HEK293 (cell line): Measurements from ENCODE around the gene GATA2.
A peak's percentile ranks its signal among the peaks of the same experiment; 100 is the strongest.

Source experiments
- BCL6B ChIP-seq: fragments of 450-650 bp; formaldehyde crosslinking; IDR thresholded peaks from 2 replicates; pipeline ENCODE4 v1.5.1; 2017; ENCODE audit warnings: missing biosample characterization, missing genetic modification characterization
- GFI1B ChIP-seq: fragments of 450-650 bp; formaldehyde crosslinking; IDR thresholded peaks from 2 replicates; pipeline ENCODE4 v1.5.1; 2016; ENCODE audit warnings: missing biosample characterization, missing genetic modification characterization
- KLF17 ChIP-seq: fragments of 450-650 bp; formaldehyde crosslinking; IDR thresholded peaks from 2 replicates; pipeline ENCODE4 v1.5.1; 2016; ENCODE audit warnings: missing biosample characterization, missing genetic modification characterization
- MZF1 ChIP-seq: fragments of 450-650 bp; formaldehyde crosslinking; IDR thresholded peaks from 2 replicates; pipeline ENCODE4 v1.5.1; 2017; ENCODE audit warnings: missing biosample characterization, missing genetic modification characterization, borderline replicate concordance
- SALL2 ChIP-seq: fragments of 450-650 bp; formaldehyde crosslinking; IDR thresholded peaks from 2 replicates; pipeline ENCODE4 v1.5.0; 2017; ENCODE audit warnings: missing biosample characterization, mild to moderate bottlenecking, missing genetic modification characterization, borderline replicate concordance
- SP7 ChIP-seq: fragments of 450-650 bp; formaldehyde crosslinking; IDR thresholded peaks from 2 replicates; pipeline ENCODE4 v1.5.1; 2016; ENCODE audit warnings: missing biosample characterization, missing genetic modification characterization
- ZBTB17 ChIP-seq: fragments of 450-650 bp; formaldehyde crosslinking; IDR thresholded peaks from 2 replicates; pipeline ENCODE4 v1.5.1; 2016; ENCODE audit warnings: missing biosample characterization, missing genetic modification characterization
- ZBTB20 ChIP-seq: fragments of 450-650 bp; formaldehyde crosslinking; IDR thresholded peaks from 2 replicates; pipeline ENCODE4 v1.5.1; 2016; ENCODE audit warnings: missing biosample characterization, missing genetic modification characterization
- ZBTB49 ChIP-seq: fragments of 450-650 bp; formaldehyde crosslinking; IDR thresholded peaks from 2 replicates; pipeline ENCODE4 v1.5.1; 2016; ENCODE audit warnings: missing biosample characterization, missing genetic modification characterization, low read depth
- ZBTB7A ChIP-seq: fragments of 450-650 bp; formaldehyde crosslinking; IDR thresholded peaks from 2 replicates; pipeline ENCODE4 v1.5.1; 2016; ENCODE audit warnings: low read depth, missing biosample characterization, missing genetic modification characterization
- ZBTB8A ChIP-seq: fragments of 450-650 bp; formaldehyde crosslinking; IDR thresholded peaks from 2 replicates; pipeline ENCODE4 v1.5.1; 2016; ENCODE audit warnings: missing biosample characterization, missing genetic modification characterization
- ZNF121 ChIP-seq: fragments of 450-650 bp; formaldehyde crosslinking; IDR thresholded peaks from 2 replicates; pipeline ENCODE4 v1.5.1; 2016; ENCODE audit warnings: missing biosample characterization, missing genetic modification characterization
- ZNF211 ChIP-seq: fragments of 450-650 bp; formaldehyde crosslinking; IDR thresholded peaks from 2 replicates; pipeline ENCODE4 v1.5.1; 2016; ENCODE audit warnings: low read depth, missing biosample characterization, missing genetic modification characterization
- ZNF366 ChIP-seq: fragments of 450-650 bp; formaldehyde crosslinking; conservative IDR thresholded peaks from 2 replicates; pipeline ENCODE4 v1.5.1; 2016; ENCODE audit warnings: missing biosample characterization, missing genetic modification characterization
- ZNF394 ChIP-seq: fragments of 450-650 bp; formaldehyde crosslinking; IDR thresholded peaks from 2 replicates; pipeline ENCODE4 v1.5.1; 2016; ENCODE audit warnings: missing biosample characterization, missing genetic modification characterization, mild to moderate bottlenecking, moderate library complexity, borderline replicate concordance
- ZNF423 ChIP-seq: fragments of 450-650 bp; formaldehyde crosslinking; IDR thresholded peaks from 2 replicates; pipeline ENCODE4 v1.5.1; 2016; ENCODE audit warnings: missing biosample characterization, missing genetic modification characterization
- ZNF510 ChIP-seq: fragments of 450-650 bp; formaldehyde crosslinking; IDR thresholded peaks from 2 replicates; pipeline ENCODE4 v1.5.1; 2018; ENCODE audit warnings: mild to moderate bottlenecking, missing genetic modification characterization, missing biosample characterization; ENCODE audit not compliant: insufficient replicate concordance
- ZNF561 ChIP-seq: fragments of 450-650 bp; IDR thresholded peaks from 2 replicates; pipeline ENCODE4 v1.5.1; 2018; ENCODE audit warnings: missing biosample characterization, missing genetic modification characterization, borderline replicate concordance
- ZNF660 ChIP-seq: fragments of 450-650 bp; IDR thresholded peaks from 2 replicates; pipeline ENCODE4 v1.5.1; 2018; ENCODE audit warnings: missing biosample characterization, mild to moderate bottlenecking, missing genetic modification characterization
- ZNF837 ChIP-seq: fragments of 450-650 bp; formaldehyde crosslinking; IDR thresholded peaks from 2 replicates; pipeline ENCODE4 v1.5.1; 2016; ENCODE audit warnings: missing biosample characterization, missing genetic modification characterization
- TF ChIP-seq, protein P1 (sequence below): fragments of 450-650 bp; formaldehyde crosslinking; IDR thresholded peaks from 2 replicates; pipeline ENCODE4 v1.5.1; 2016; ENCODE audit warnings: missing biosample characterization, missing genetic modification characterization
- TF ChIP-seq, protein P2 (sequence below): fragments of 450-650 bp; formaldehyde crosslinking; IDR thresholded peaks from 2 replicates; pipeline ENCODE4 v1.5.1; 2017; ENCODE audit warnings: missing biosample characterization, missing genetic modification characterization
- TF ChIP-seq, protein P3 (sequence below): fragments of 450-650 bp; formaldehyde crosslinking; IDR thresholded peaks from 2 replicates; pipeline ENCODE4 v1.5.1; 2016; ENCODE audit warnings: missing biosample characterization, missing genetic modification characterization
- TF ChIP-seq, protein P4 (sequence below): fragments of 450-650 bp; formaldehyde crosslinking; IDR thresholded peaks from 2 replicates; pipeline ENCODE4 v1.5.1; 2016; ENCODE audit warnings: missing biosample characterization, missing genetic modification characterization

GATA2 gene

GRCh38 chr3:128489927-128490649, 2.9 kb downstream of the GATA2 start (continued):
- TF ChIP-seq, protein P1, sequence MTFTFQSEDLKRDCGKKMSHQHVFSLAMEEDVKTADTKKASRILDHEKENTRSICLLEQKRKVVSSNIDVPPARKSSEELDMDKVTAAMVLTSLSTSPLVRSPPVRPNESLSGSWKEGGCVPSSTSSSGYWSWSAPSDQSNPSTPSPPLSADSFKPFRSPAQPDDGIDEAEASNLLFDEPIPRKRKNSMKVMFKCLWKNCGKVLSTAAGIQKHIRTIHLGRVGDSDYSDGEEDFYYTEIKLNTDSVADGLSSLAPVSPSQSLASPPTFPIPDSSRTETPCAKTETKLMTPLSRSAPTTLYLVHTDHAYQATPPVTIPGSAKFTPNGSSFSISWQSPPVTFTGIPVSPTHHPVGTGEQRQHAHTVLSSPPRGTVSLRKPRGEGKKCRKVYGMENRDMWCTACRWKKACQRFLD (tag by site-specific recombination): no peak
- TF ChIP-seq MZF1 (tag by site-specific recombination) (peak; percentile 39; the same call in 1 of the 2 replicates), ZNF211 (tag by site-specific recombination) (no peak), KLF17 (tag by site-specific recombination) (no peak), SALL2 (tag by site-specific recombination) (no peak), ZBTB8A (tag by site-specific recombination) (peak; percentile 36), ZNF394 (tag by site-specific recombination) (peak; percentile 30; the same call in 1 of the 2 replicates), ZBTB49 (tag by site-specific recombination) (no peak), BCL6B (tag by site-specific recombination) (no peak), ZNF660 (tag by site-specific recombination) (no peak), ZBTB17 (peak; percentile 72), ZNF837 (no peak), ZNF561 (tag by site-specific recombination) (no peak), ZNF423 (tag by site-specific recombination) (0 out of 2 replicates have a peak, but pooled peaks have one; percentile 9), ZBTB20 (tag by site-specific recombination) (peak; percentile 42; the same call in 1 of the 2 replicates), ZNF510 (no peak), ZNF366 (tag by site-specific recombination) (0 out of 2 replicates have a peak, but pooled peaks have one; percentile 8), ZNF121 (tag by site-specific recombination) (no peak), SP7 (tag by site-specific recombination) (no peak), GFI1B (tag by site-specific recombination) (no peak), ZBTB7A (no peak)
- TF ChIP-seq, protein P2, sequence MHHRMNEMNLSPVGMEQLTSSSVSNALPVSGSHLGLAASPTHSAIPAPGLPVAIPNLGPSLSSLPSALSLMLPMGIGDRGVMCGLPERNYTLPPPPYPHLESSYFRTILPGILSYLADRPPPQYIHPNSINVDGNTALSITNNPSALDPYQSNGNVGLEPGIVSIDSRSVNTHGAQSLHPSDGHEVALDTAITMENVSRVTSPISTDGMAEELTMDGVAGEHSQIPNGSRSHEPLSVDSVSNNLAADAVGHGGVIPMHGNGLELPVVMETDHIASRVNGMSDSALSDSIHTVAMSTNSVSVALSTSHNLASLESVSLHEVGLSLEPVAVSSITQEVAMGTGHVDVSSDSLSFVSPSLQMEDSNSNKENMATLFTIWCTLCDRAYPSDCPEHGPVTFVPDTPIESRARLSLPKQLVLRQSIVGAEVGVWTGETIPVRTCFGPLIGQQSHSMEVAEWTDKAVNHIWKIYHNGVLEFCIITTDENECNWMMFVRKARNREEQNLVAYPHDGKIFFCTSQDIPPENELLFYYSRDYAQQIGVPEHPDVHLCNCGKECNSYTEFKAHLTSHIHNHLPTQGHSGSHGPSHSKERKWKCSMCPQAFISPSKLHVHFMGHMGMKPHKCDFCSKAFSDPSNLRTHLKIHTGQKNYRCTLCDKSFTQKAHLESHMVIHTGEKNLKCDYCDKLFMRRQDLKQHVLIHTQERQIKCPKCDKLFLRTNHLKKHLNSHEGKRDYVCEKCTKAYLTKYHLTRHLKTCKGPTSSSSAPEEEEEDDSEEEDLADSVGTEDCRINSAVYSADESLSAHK: no peak
- TF ChIP-seq, protein P3, sequence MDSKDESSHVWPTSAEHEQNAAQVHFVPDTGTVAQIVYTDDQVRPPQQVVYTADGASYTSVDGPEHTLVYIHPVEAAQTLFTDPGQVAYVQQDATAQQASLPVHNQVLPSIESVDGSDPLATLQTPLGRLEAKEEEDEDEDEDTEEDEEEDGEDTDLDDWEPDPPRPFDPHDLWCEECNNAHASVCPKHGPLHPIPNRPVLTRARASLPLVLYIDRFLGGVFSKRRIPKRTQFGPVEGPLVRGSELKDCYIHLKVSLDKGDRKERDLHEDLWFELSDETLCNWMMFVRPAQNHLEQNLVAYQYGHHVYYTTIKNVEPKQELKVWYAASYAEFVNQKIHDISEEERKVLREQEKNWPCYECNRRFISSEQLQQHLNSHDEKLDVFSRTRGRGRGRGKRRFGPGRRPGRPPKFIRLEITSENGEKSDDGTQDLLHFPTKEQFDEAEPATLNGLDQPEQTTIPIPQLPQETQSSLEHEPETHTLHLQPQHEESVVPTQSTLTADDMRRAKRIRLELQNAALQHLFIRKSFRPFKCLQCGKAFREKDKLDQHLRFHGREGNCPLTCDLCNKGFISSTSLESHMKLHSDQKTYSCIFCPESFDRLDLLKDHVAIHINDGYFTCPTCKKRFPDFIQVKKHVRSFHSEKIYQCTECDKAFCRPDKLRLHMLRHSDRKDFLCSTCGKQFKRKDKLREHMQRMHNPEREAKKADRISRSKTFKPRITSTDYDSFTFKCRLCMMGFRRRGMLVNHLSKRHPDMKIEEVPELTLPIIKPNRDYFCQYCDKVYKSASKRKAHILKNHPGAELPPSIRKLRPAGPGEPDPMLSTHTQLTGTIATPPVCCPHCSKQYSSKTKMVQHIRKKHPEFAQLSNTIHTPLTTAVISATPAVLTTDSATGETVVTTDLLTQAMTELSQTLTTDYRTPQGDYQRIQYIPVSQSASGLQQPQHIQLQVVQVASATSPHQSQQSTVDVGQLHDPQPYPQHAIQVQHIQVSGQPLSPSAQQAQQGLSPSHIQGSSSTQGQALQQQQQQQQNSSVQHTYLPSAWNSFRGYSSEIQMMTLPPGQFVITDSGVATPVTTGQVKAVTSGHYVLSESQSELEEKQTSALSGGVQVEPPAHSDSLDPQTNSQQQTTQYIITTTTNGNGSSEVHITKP (tag by site-specific recombination): 0 out of 2 replicates have a peak, but pooled peaks have one; percentile 38
- TF ChIP-seq, protein P4, sequence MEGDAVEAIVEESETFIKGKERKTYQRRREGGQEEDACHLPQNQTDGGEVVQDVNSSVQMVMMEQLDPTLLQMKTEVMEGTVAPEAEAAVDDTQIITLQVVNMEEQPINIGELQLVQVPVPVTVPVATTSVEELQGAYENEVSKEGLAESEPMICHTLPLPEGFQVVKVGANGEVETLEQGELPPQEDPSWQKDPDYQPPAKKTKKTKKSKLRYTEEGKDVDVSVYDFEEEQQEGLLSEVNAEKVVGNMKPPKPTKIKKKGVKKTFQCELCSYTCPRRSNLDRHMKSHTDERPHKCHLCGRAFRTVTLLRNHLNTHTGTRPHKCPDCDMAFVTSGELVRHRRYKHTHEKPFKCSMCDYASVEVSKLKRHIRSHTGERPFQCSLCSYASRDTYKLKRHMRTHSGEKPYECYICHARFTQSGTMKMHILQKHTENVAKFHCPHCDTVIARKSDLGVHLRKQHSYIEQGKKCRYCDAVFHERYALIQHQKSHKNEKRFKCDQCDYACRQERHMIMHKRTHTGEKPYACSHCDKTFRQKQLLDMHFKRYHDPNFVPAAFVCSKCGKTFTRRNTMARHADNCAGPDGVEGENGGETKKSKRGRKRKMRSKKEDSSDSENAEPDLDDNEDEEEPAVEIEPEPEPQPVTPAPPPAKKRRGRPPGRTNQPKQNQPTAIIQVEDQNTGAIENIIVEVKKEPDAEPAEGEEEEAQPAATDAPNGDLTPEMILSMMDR: peak; percentile 51
